ENCODE measurements around the gene GPX2. TPM values are rescaled to one million over a fixed set of nuclear protein-coding genes. Genes with fewer than 3 reads are reported as not detected.

The GPX2 gene
- total and polyA plus RNA-seq, 2 of the 8 experiments (the other 6 are each of a cell fraction or from before 2014, with no cell fraction given): 0.30 to 0.89 TPM

DNA sequence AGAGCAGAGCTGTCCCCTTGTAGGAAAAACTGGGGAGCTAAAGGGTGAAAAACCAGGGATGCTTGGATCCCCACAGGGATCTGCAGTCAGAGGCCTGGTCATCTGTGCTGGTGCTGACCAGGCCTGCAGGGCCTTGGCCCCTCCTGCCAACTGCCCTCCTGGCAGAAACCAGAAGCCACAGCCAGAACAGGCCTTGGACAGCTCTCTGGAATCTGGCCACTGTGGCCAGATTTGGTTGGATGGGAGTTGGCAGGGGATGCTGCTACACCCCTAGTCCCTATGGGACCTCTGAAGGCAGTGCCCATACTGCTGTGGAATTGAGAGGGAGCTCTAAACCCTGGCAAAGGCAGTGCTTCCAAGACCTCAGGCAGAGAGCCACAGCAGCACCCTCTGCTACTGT is 9.2 kb upstream of the GPX2 start:
- CTCF ChIA-PET (ENCODE audit: partially characterized antibody): interaction anchor here (0.6 to 3.8 kb wide), 13 partner anchors 9 to 295 kb away, joined by 3 to 25 read pairs (median 4); no protein-coding TSS in a partner anchor
- H2BK20ac ChIP-seq (ENCODE audit: low read length): no peak overlapping the region
- no peak for DNase-seq (ENCODE audit: low read depth in 1 of 2, low spot score in 2 of 2)
- TF ChIP-seq BCL11A (IDR thresholded peaks at IDR 0.05; ENCODE audit: low read depth in 2 of 2, low read length in 2 of 2) (no peak), KDM4A (IDR thresholded peaks at IDR 0.05; ENCODE audit: low read depth, low read length, severe bottlenecking) (no peak), ZNF274 (IDR thresholded peaks at IDR 0.05; ENCODE audit: borderline replicate concordance, extremely low read depth, low read length) (no peak), EGR1 (IDR thresholded peaks at IDR 0.05; ENCODE audit: borderline replicate concordance, low read depth, low read length) (no peak), EP300 (IDR thresholded peaks at IDR 0.05; ENCODE audit: borderline replicate concordance in 1 of 2, low read depth in 2 of 2, low read length in 2 of 2) (no peak), GTF2F1 (IDR thresholded peaks at IDR 0.05; ENCODE audit: borderline replicate concordance, low read depth, low read length) (no peak), FOSL1 (IDR thresholded peaks at IDR 0.05; ENCODE audit: insufficient read depth, low read depth, low read length) (no peak), CBX5 (IDR thresholded peaks at IDR 0.05; ENCODE audit: low read depth, low read length) (no peak), HDAC2 (IDR thresholded peaks at IDR 0.05; ENCODE audit: borderline replicate concordance in 1 of 2, low read depth in 2 of 2, low read length in 2 of 2) (no peak), SAP30 (IDR thresholded peaks at IDR 0.05; ENCODE audit: insufficient read depth, insufficient replicate concordance, low read length) (no peak), GABPA (IDR thresholded peaks at IDR 0.05; ENCODE audit: borderline replicate concordance, insufficient read depth, low read length) (no peak), TEAD4 (IDR thresholded peaks at IDR 0.05; ENCODE audit: low read depth, low read length) (no peak), TAF1 (IDR thresholded peaks at IDR 0.05; ENCODE audit: low read depth, low read length) (no peak), RNF2 (IDR thresholded peaks at IDR 0.05; ENCODE audit: borderline replicate concordance, low read depth, low read length, missing control alignments, poor library complexity, severe bottlenecking) (no peak)

More for the DNA sequence above, 9.2 kb upstream of the GPX2 start:
- Histone ChIP-seq H2AK5ac (ENCODE audit: low read depth, low read length) (no peak overlapping the region), H3K4ac (replicated peaks; ENCODE audit: insufficient read length, low read depth, low read length) (no peak overlapping the region), H3K9ac (replicated peaks in 1 of 4; ENCODE audit: extremely low read depth in 1 of 4, low read depth in 3 of 4, low read length in 3 of 4) (no peak overlapping the region; a peak in 1 of 7 replicates), H3K4me2 (ENCODE audit: insufficient read depth in 1 of 2, low read depth in 2 of 2, low read length in 2 of 2) (no peak overlapping the region), H3K36me3 (ENCODE audit: control insufficient read depth in 2 of 4, insufficient read depth in 4 of 4, low read length in 3 of 4) (peaks cover 5 to 34% (median 12%) of the 10 kb centered on the region in 4 experiments; a peak in 4 of 8 replicates), H4K20me1 (replicated peaks in 1 of 2; ENCODE audit: control insufficient read depth in 1 of 2, insufficient read depth in 2 of 2, low read length in 2 of 2) (peaks cover 0 to 2% of the 10 kb centered on the region in 2 experiments), H3K23me2 (ENCODE audit: low read depth, low read length) (no peaks in the 10 kb centered on the region), H2BK5ac (ENCODE audit: low read depth, low read length) (no peak overlapping the region), H2BK120ac (replicated peaks; ENCODE audit: low read depth, low read length) (no peak overlapping the region), H3K9me3 (ENCODE audit: insufficient read depth in 2 of 2, low read depth in 1 of 2, low read length in 1 of 2) (no peaks in the 10 kb centered on the region), H4K91ac (replicated peaks; ENCODE audit: insufficient read length, low read length) (no peak overlapping the region), H4K8ac (ENCODE audit: extremely low read depth, insufficient read depth, low read length) (no peak overlapping the region), H3K56ac (replicated peaks; ENCODE audit: insufficient read length, low read depth, low read length) (no peak overlapping the region), H3K4me1 (replicated peaks in 1 of 4; ENCODE audit: control insufficient read depth in 3 of 4, insufficient read depth in 4 of 4, low read length in 3 of 4) (peaks cover 5 to 14% (median 10%) of the 10 kb centered on the region in 4 experiments; a peak in 6 of 7 replicates), H2AFZ (ENCODE audit: low read length) (no peak overlapping the region), H3K23ac (ENCODE audit: insufficient read length) (no peak overlapping the region), H3K14ac (ENCODE audit: insufficient read length) (no peak overlapping the region), H3K18ac (ENCODE audit: extremely low read depth, low read length) (no peak overlapping the region), H4K5ac (ENCODE audit: insufficient read length, low read depth, low read length) (no peak overlapping the region), H2BK15ac (ENCODE audit: low read length) (no peak overlapping the region), H3K27ac (ENCODE audit: low read depth, low read length) (no peak overlapping the region), H3K79me1 (ENCODE audit: low read depth, low read length) (no peaks in the 10 kb centered on the region), H2BK12ac (ENCODE audit: low read depth, low read length) (no peak overlapping the region), H3K79me2 (ENCODE audit: control insufficient read depth in 1 of 2, insufficient read depth in 2 of 2, low read length in 2 of 2) (no peaks in the 10 kb centered on the region), H3K4me3 (ENCODE audit: extremely low read depth in 1 of 4, insufficient read depth in 2 of 4, low read depth in 3 of 4, low read length in 4 of 4) (no peak overlapping the region), H3K27me3 (replicated peaks in 1 of 4; ENCODE audit: control insufficient read depth in 3 of 4, extremely low read depth in 1 of 4, insufficient read depth in 3 of 4, low read length in 3 of 4) (no peaks in the 10 kb centered on the region)
- POLR2A ChIA-PET (ENCODE audit: partially characterized antibody): interaction anchor here (0.5 to 1.6 kb wide), 2 partner anchors 9 to 32 kb away, joined by 3 to 6 read pairs; partner anchors contain the start of gene GPX2
- FAIRE-seq: no peak
